Hair follicle dermal papilla cell (primary cell): ENCODE results near the gene ANP32D. TPM values are rescaled to one million over a fixed set of nuclear protein-coding genes. Genes with fewer than 3 reads are reported as not detected.

Experiments used
- total RNA-seq: library from RNA; depleted of rRNA; stranded (reverse); fragments of >200 nt; gene quantifications from 2 replicates; pipeline ENCODE4 v1.2.3, GENCODE V29; 2012

Gene ANP32D
- not detected in 2 replicates for total RNA-seq

DNA sequence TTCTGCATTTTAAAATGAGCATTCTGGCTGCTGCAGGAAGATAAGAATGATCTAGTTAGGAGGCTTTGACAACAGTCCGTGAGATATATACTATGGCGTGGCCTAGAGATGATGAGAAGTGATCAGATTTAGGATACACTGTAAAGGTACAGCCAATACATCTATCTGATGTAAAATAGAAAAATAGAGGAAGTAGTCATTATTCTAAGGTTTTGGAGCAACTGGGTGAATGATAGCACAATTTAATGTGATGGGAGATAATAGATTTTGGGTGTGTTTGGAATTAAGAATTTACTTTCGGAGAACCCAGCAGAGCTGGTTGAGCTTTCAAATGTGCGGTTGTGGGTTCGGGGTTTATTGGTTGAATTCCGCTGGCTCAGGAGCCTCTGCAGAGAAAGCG lies at the start of gene ANP32D:
TSS of gene ANP32D (plus strand) at position 301 of the 400 bp plus-strand sequence. CDS start 106 bp downstream, outside the sequence.

GRCh38 chr12:48482198-48482597 lies 9.8 kb downstream of the ANP32D start, which contains the start of gene C12orf54:
TSS of gene C12orf54 (plus strand) at chr12:48482498. CDS start at chr12:48483297, 799 bp downstream.

Other genes with a start within 250 kb of the ANP32D start
- gene ZNF641, start 121.6 kb upstream of the ANP32D start, total RNA-seq, result 9.2 and 11.9 TPM in 2 replicates
- gene C12orf54, start 9.9 kb downstream of the ANP32D start, total RNA-seq, result not detected in 2 replicates
- gene OR8S1, start 53.1 kb downstream of the ANP32D start, total RNA-seq, result not detected in 2 replicates
- 0.24 TPM in 1 of 2 replicates, not detected in the other for gene LALBA, start 97.5 kb downstream of the ANP32D start, total RNA-seq
- 40.3 and 44.5 TPM in 2 replicates for gene KANSL2, start 209.7 kb downstream of the ANP32D start, total RNA-seq
- gene CCNT1, start 244.1 kb downstream of the ANP32D start, total RNA-seq, result 30.8 and 34.2 TPM in 2 replicates